ENCODE measurements around the gene PLCH1.
"Not testable (repeated sequence)": the region's sequence is repeated elsewhere in the genome, so short reads cannot be mapped to it uniquely, and the experiment has no call there.

GRCh38 chr3:155394896-155395295, 350.0 kb downstream of the PLCH1 start:
- TF ChIP-seq CTCF, POLR2A (IDR thresholded peaks at IDR 0.05): not testable (repeated sequence)

All from ovary (tissue), 3 donors.